ENCODE data around the gene CDCA4.

GRCh38 chr14:105005329-105005928 is 15.5 kb downstream of the CDCA4 start:
- no peak for TF ChIP-seq CTCF (IDR thresholded peaks at IDR 0.05; ENCODE audit: low read length)
- no peak for TF ChIP-seq EZH2 (IDR thresholded peaks at IDR 0.05; ENCODE audit: borderline replicate concordance, low read length)
